Lung (tissue), 12 donors: Measurements from ENCODE around the gene PCDH8. TPM values are rescaled to one million over a fixed set of nuclear protein-coding genes. Genes with fewer than 3 reads are reported as not detected.
A peak's percentile ranks its signal among the peaks of the same experiment; 100 is the strongest.

Experiments
- ATAC-seq: fragments of 200-7000 bp; cut with Tn5 transposase; one replicate; pipeline ENCODE4 v1.9.1; 2020; ENCODE audit warnings: moderate number of reproducible peaks; ENCODE audit not compliant: insufficient read depth, low FRiP score
- DNase-seq, 3 donors: peaks; one replicate each; pipeline ENCODE4 v3.0.0-alpha.2; 2013 to 2017
- H3K27ac ChIP-seq, 2 donors: one replicate each; pipeline ENCODE4 v1.5.1; 2013; ENCODE audit warnings: mild to moderate bottlenecking in 2 of 2, moderate library complexity in 2 of 2, control low read depth in 1 of 2, inconsistent platforms in 1 of 2, low read depth in 1 of 2, low read length in 1 of 2
- H3K27me3 ChIP-seq, 3 donors: one replicate each; pipeline ENCODE4 v1.5.1; 2013; ENCODE audit warnings: low read length in 2 of 3; ENCODE audit not compliant: control insufficient read depth in 3 of 3, insufficient read depth in 3 of 3
- H3K36me3 ChIP-seq, 4 donors: one replicate each; pipeline ENCODE4 v1.5.1; 2013; ENCODE audit warnings: low read length in 4 of 4, mild to moderate bottlenecking in 1 of 4, moderate library complexity in 1 of 4; ENCODE audit not compliant: control insufficient read depth in 4 of 4, insufficient read depth in 4 of 4
- H3K4me1 ChIP-seq, 5 donors: one replicate each; pipeline ENCODE4 v1.5.1; 2013; ENCODE audit warnings: low read length in 5 of 5, mild to moderate bottlenecking in 2 of 5, moderate library complexity in 1 of 5; ENCODE audit not compliant: control insufficient read depth in 5 of 5, insufficient read depth in 5 of 5
- H3K4me3 ChIP-seq: one replicate; pipeline ENCODE4 v1.5.1; 2013; ENCODE audit warnings: mild to moderate bottlenecking, control low read depth, moderate library complexity
- H3K9ac ChIP-seq, 2 donors: one replicate each; pipeline ENCODE4 v1.5.1; 2013; ENCODE audit warnings: low read length in 2 of 2, control low read depth in 1 of 2; ENCODE audit not compliant: insufficient read depth in 1 of 2
- H3K9me3 ChIP-seq, 4 donors: one replicate each; pipeline ENCODE4 v1.5.1; 2013; ENCODE audit warnings: low read length in 3 of 4, mild to moderate bottlenecking in 1 of 4, moderate library complexity in 1 of 4; ENCODE audit not compliant: control insufficient read depth in 4 of 4, insufficient read depth in 3 of 4
- CTCF ChIP-seq: IDR thresholded peaks from 2 replicates; pipeline ENCODE4 v1.5.1; 2012; ENCODE audit warnings: mild to moderate bottlenecking; ENCODE audit errors: control extremely low read depth, extremely low read depth
- WGBS, 2 donors: extraction: QIAGEN DNeasy Blood & Tissue Kit; methylation state at CpG; one replicate each; pipeline ENCODE4 v1.1.7; 2013; 5-methylcytosine and 5-hydroxymethylcytosine counted together
- polyA plus RNA-seq, 2 donors: library from polyadenylated mRNA; stranded (reverse); fragments of 200-250 nt; gene quantifications; one replicate each; pipeline ENCODE4 v1.2.1, GENCODE V29; 2013
- total RNA-seq, 2 donors: library from RNA; depleted of rRNA in 1 of 2; stranded (reverse); fragments of >200 nt in 1 of 2; gene quantifications; one replicate each; pipeline ENCODE4 v1.2.1, GENCODE V29; 2014 to 2021
- donor health status: control.
- donor health status: control.
- donor health status: Bipolar disorder and iron deficiency.
- donor health status: healthy.
- donor health status: DM: yes; HTN: yes; CAD: no.

The PCDH8 gene
- total and polyA plus RNA-seq, 4 donors, result 0.06 to 0.28 TPM; not detected in 2

- Histone ChIP-seq H3K27ac (no peak overlapping the region), H3K9ac (no peak overlapping the region), H3K4me3 (no peak overlapping the region), H3K27me3 (peaks cover 0 to 3% (median 0%) of the 10 kb centered on the region in 3 donors), H3K36me3 (no peaks in the 10 kb centered on the region), H3K9me3 (peaks cover 0 to 4% (median 1%) of the 10 kb centered on the region in 4 donors), H3K4me1 (no peaks in the 10 kb centered on the region)
- no peak for DNase-seq
- no peak for ATAC-seq
- 44 to 75% methylated on average over 7 of the region's 7 CpGs for WGBS, 2 donors
- TF ChIP-seq CTCF, result no peak
Observed at GRCh38 chr13:52884429-52885010, 36.1 kb upstream of the PCDH8 start.

GRCh38 chr13:52882785-52883184, 34.3 kb upstream of the PCDH8 start:
- Histone ChIP-seq H3K27ac (no peak overlapping the region), H3K4me1 (no peaks in the 10 kb centered on the region), H3K36me3 (no peaks in the 10 kb centered on the region), H3K9ac (no peak overlapping the region), H3K9me3 (peaks cover 0 to 4% (median 1%) of the 10 kb centered on the region in 4 donors), H3K27me3 (no peaks in the 10 kb centered on the region), H3K4me3 (no peak overlapping the region)
- TF ChIP-seq CTCF, result no peak
- 64 to 76% methylated on average over 2 of the region's 2 CpGs for WGBS, 2 donors
- ATAC-seq (no peak), DNase-seq (no peak)

DNA sequence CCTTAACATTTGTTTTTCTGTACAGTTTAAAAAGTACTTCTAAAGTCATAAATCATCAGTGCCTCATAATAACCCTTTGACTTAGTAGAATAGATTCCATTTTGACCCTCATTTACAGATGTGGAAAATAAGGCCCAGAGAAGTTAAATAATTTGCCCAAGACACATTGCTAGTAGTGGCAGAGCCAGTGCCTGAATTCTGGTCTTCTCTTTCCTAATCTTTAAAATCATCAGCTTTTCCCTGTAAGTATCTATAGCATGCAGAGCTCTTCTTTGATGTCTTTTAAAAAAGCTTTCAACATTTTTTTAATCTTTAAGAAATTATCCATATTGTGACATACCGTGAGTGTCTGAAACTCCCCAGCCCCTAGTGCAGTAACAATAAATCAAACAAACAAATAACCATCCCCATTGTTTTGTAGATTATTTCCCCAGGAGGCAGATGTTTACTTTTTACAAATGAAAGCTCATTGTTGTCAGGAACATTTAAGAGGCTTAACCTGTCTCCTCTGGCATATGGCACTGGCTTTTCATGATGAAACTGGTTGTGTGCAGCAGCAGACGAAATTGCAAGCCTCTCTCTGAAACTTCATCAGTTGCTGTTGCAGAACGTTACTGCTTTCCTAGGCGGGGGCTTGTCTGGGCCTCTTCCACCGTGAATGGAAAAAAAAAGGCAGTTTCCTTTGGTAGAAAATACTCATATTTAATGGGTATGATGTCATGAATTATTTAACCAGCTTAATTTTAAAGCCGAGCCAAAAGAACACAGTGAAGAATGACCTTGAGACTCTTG, 31.7 kb upstream of the PCDH8 start:
- ATAC-seq, result no peak
- no peaks in the 10 kb centered on the region for H3K27me3 ChIP-seq

More for the DNA sequence above, 31.7 kb upstream of the PCDH8 start:
- peak in 1 of 3 donors; percentile 19 for DNase-seq
- Histone ChIP-seq H3K36me3 (no peaks in the 10 kb centered on the region), H3K4me1 (no peaks in the 10 kb centered on the region), H3K4me3 (no peak overlapping the region), H3K9me3 (peaks cover 0 to 9% (median 6%) of the 10 kb centered on the region in 4 donors), H3K9ac (no peak overlapping the region), H3K27ac (no peak overlapping the region)
- no peak for TF ChIP-seq CTCF
- WGBS, 2 donors, result 35 to 54% methylated on average over 6 of the region's 6 CpGs
